Psoas muscle (tissue), 8 donors: ENCODE measurements around the gene PC. TPM values are rescaled to one million over a fixed set of nuclear protein-coding genes. Genes with fewer than 3 reads are reported as not detected.

Source experiments
- ATAC-seq, 4 donors: fragments of 200-7000 bp; cut with Tn5 transposase; one replicate each; pipeline ENCODE4 v1.9.1; 2020; ENCODE audit warnings: moderate library complexity in 3 of 4, mild to moderate bottlenecking in 2 of 4
- DNase-seq, 2 donors: peaks; one replicate each; pipeline ENCODE4 v3.0.0-alpha.2; 2020
- H3K27ac ChIP-seq: fragments of 200-600 bp; one replicate; pipeline ENCODE4 v1.8.0; 2022
- H3K27me3 ChIP-seq, 3 donors: fragments of 200-600 bp in 1 of 3; one replicate each; pipeline versions ENCODE4 v1.6.1 to v1.8.0; 2013 to 2022; ENCODE audit warnings: low read length in 2 of 3, mild to moderate bottlenecking in 2 of 3, moderate library complexity in 1 of 3; ENCODE audit not compliant: insufficient read depth in 3 of 3
- H3K36me3 ChIP-seq, 2 donors: fragments of 200-600 bp in 1 of 2; one replicate each; pipeline versions ENCODE4 v1.6.1 to v1.8.0; 2013 to 2022; ENCODE audit warnings: low read depth in 1 of 2, mild to moderate bottlenecking in 1 of 2, moderate library complexity in 1 of 2; ENCODE audit not compliant: insufficient read depth in 1 of 2
- H3K4me1 ChIP-seq: fragments of 200-600 bp; one replicate; pipeline ENCODE4 v1.8.0; 2022
- H3K4me3 ChIP-seq: fragments of 200-600 bp; one replicate; pipeline ENCODE4 v1.8.0; 2022; ENCODE audit warnings: mild to moderate bottlenecking
- H3K9me3 ChIP-seq: fragments of 200-600 bp; one replicate; pipeline ENCODE4 v1.8.0; 2022
- WGBS, 3 donors: extraction: QIAGEN DNeasy Blood & Tissue Kit; methylation state at CpG; one replicate each; pipeline versions ENCODE4 v1.1.6 to v1.1.7; 2013; 5-methylcytosine and 5-hydroxymethylcytosine counted together
- intact Hi-C, 2 donors: fragments of 100-400 bp; cut with DNase I; formaldehyde crosslinking; loops; one replicate each; pipeline versions ENCODE4 v1.11.0 to v1.14.2; 2022
- polyA plus RNA-seq, 3 donors: library from polyadenylated mRNA; stranded (reverse); fragments of 200-250 nt; gene quantifications; one replicate each; pipeline ENCODE4 v1.2.3, GENCODE V29; 2013
- total RNA-seq, 4 donors: library from RNA; stranded (reverse); fragmentation: NEBNext Ultra II Directional in 2 of 4; extraction: Animal tissue kit (Norgen Biotek cat#: 25700) in 2 of 4; gene quantifications; one replicate each; pipeline versions ENCODE4 v1.2.1 to v1.2.4, GENCODE V29; 2021 to 2023
- TF ChIP-seq, protein P1 (sequence below): fragments of 200-600 bp; IDR thresholded peaks from one replicate; pipeline ENCODE4 v1.8.0; 2022; ENCODE audit warnings: antibody characterized with exemption
- donor health status: healthy with polysubstance abuse.
- donor health status: DM: no; HTN: no; CAD: no; lungs with moderate emphysema.
- donor health status: Bipolar disorder and iron deficiency.
- donor health status: healthy.
- donor health status: DM: yes; HTN: yes; CAD: no.
- donor health status: DM: no; HTN: no; CAD: no.
- donor health status: DM: no; HTN: no; CAD: no.
- donor health status: DM: yes; HTN: yes; CAD: no.

The PC gene
- total and polyA plus RNA-seq, 7 donors, result 11.1 to 48.8 (median 18.3) TPM

- intact Hi-C loops, result no loop called here
- no peaks in the 10 kb centered on the region for H3K9me3 ChIP-seq
- TF ChIP-seq, protein P1, sequence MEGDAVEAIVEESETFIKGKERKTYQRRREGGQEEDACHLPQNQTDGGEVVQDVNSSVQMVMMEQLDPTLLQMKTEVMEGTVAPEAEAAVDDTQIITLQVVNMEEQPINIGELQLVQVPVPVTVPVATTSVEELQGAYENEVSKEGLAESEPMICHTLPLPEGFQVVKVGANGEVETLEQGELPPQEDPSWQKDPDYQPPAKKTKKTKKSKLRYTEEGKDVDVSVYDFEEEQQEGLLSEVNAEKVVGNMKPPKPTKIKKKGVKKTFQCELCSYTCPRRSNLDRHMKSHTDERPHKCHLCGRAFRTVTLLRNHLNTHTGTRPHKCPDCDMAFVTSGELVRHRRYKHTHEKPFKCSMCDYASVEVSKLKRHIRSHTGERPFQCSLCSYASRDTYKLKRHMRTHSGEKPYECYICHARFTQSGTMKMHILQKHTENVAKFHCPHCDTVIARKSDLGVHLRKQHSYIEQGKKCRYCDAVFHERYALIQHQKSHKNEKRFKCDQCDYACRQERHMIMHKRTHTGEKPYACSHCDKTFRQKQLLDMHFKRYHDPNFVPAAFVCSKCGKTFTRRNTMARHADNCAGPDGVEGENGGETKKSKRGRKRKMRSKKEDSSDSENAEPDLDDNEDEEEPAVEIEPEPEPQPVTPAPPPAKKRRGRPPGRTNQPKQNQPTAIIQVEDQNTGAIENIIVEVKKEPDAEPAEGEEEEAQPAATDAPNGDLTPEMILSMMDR, result no peak
- no peak overlapping the region for H3K4me3 ChIP-seq
- 19 to 32% (median 19%) methylated on average over 8 of the region's 8 CpGs for WGBS, 3 donors
- peaks cover 10% of the 10 kb centered on the region for H3K4me1 ChIP-seq
- ATAC-seq (peak; percentile 85 to 94 (median 91)), DNase-seq (peak; percentile 54 to 62)
- H3K36me3 ChIP-seq, result peaks cover 0 to 25% of the 10 kb centered on the region in 2 donors
- no peaks in the 10 kb centered on the region for H3K27me3 ChIP-seq
- H3K27ac ChIP-seq, result peak overlapping the region; percentile 78
Measured at GRCh38 chr11:66950112-66950535, 8.1 kb downstream of the PC start.

- WGBS, 3 donors, result 73 to 92% (median 79%) methylated on average over 5 of the region's 5 CpGs
- no peak for ATAC-seq
- intact Hi-C loops, result no loop called here
Measured at GRCh38 chr11:66938582-66939135, 19.5 kb downstream of the PC start.

DNA sequence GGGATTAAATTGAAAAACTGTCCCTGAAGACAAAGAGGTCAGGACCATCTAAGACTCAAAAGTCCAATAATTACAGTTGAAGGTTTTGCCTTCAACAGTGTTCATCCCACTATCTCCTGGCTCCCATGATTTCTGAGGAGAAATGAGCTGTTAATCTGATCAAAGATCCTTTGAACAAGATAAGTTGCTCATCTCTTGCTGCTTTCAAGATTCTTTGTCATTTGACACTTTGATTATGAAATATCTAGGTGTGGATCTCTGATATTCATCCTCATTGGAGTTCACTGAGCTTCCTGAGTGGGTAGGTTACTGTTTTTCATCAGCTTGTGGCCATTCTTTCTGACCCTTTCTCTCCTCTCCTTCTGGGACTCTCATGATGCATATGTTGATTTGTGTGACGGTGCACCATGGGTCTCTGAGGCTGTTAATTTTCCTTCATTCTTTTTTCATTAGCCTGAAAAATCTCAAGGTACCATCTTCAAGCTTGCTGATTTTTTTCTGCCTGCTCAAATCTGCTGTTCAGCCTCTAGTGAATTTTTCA, 20.9 kb downstream of the PC start:
- 94 to 96% (median 95%) methylated on average over 1 of the region's 1 CpG for WGBS, 3 donors
- Histone ChIP-seq H3K27me3 (no peaks in the 10 kb centered on the region), H3K4me1 (no peaks in the 10 kb centered on the region), H3K9me3 (no peaks in the 10 kb centered on the region), H3K36me3 (no peaks in the 10 kb centered on the region), H3K4me3 (no peak overlapping the region), H3K27ac (no peak overlapping the region)
- TF ChIP-seq, protein P1, result no peak
- intact Hi-C loops, result no loop called here
- no peak for ATAC-seq
- no peak for DNase-seq

More at GRCh38 chr11:66938582-66939135, 19.5 kb downstream of the PC start:
- no peaks in the 10 kb centered on the region for H3K36me3 ChIP-seq
- no peaks in the 10 kb centered on the region for H3K9me3 ChIP-seq
- no peak overlapping the region for H3K27ac ChIP-seq
- H3K4me3 ChIP-seq, result no peak overlapping the region
- no peaks in the 10 kb centered on the region for H3K4me1 ChIP-seq
- DNase-seq, result no peak
- no peaks in the 10 kb centered on the region for H3K27me3 ChIP-seq
- TF ChIP-seq, protein P1, result no peak

- intact Hi-C loops, result no loop called here
- Histone ChIP-seq H3K9me3 (no peaks in the 10 kb centered on the region), H3K4me3 (no peak overlapping the region), H3K27ac (no peak overlapping the region), H3K4me1 (no peaks in the 10 kb centered on the region), H3K27me3 (no peaks in the 10 kb centered on the region), H3K36me3 (no peaks in the 10 kb centered on the region)
- DNase-seq (no peak), ATAC-seq (no peak)
- WGBS, 3 donors, result 83 to 89% (median 84%) methylated on average over 2 of the region's 2 CpGs
- TF ChIP-seq, protein P1, result no peak
Measured at GRCh38 chr11:66936311-66936711, 21.9 kb downstream of the PC start.
